HUDEP-2 (cell line): ENCODE data around the gene PPFIA4.
A peak's percentile ranks its signal among the peaks of the same experiment; 100 is the strongest.

Source experiments
- DNase-seq, 76 experiments: peaks; one replicate each; lab custom pipeline; 2025; ENCODE audit not compliant: unreplicated experiment in 76 of 76; lab: John Stamatoyannopoulos, UW

Gene PPFIA4

DNA sequence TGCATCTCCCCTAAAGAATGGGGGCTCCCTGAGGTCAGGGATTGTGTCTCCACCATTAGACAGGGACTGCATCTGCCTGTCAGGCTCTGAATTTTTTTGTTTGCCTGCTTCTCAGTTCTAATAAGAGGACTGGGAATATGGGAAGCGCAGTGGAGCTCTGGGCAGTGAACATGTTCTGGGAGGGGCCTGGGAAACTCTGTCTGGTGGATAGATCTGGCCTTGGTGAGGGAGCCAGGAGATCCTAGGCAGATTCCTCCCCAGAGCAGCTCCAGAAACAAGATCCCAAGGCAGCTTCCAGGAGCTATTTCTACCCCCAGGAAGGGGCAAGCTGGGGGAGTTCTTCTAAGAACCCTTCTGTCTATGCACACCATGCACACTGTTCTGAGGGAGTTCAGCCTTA lies 72.2 kb downstream of the PPFIA4 start:
- no peak for DNase-seq

DNA sequence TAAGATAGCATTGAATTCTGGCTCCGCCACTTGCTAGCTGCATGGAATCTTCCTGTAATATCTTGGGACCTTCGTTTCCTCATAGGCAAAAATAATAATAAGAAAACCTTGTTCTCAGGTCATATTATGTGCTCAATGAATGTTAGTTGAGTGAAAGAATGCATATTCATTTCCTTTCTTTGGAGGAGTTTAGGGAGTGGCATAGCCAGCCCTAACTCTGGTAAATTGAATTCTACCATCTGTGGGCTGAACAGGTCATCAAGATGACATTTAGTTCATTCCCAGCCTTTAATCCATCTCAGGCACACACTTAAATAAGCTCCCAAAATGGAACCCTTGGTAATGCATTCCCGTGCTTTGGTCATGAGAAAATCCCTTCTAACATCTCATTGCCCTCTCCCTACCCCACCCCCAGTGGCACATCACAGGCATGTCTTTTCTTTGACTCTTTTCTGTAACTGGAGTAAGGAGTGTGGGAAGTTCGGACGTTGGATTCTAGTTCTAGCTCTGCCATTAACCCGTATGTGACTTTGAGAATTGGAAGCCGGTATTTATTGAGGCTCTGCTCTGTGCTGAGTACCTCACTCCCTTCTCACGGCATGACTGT lies 72.7 kb downstream of the PPFIA4 start:
- no peak for DNase-seq

DNA sequence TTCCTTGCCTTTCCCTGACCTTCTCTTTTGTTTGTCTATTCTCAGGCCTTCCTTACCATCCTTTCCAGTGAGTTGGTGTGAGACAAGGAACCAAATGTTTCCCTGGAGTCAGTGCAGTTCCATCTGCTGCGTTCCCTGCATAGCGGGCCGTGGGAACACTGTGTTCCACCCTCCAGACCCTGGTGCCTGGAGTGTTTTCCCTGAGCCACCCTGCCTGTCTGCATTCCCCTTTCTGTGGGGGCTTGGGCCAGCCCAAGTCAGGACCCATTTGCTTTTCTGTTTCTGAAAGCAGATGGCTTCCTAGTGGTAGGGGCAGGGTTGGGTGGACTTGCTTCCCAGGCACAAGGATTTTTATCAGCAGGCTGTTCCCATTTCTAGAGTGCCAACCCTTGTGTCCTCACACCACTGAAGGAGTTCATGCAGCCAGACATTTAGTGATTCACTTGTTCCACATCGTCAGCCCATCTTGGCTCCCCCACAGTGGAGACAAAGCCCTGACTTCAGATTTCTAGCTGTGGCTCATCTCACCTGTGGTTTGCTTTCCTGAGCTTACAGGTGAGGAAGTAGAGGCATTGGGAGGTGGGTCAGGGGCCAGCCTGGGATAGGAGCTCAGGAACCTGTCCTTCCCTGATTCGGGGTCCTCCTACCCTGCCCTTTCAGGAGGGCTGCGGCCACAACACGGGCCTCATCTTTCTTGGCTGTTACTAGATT lies 73.7 kb downstream of the PPFIA4 start:
- DNase-seq, result no peak

DNA sequence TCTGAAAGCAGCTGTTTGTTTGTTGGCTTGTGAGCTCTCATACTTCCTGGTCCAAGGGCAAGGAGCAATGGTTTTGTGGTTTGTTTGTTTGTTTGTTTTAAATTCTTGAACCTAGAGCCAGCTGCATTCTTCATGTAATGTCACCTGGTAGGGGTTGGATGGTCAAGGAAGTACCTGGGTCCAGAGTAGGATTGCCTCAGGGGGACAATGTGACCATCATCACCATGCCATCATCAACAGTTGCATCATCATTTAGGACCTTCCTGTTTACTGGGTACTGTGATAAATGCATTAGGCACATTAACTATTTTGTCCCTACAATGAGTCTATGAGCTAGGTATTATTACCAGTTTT lies 74.2 kb downstream of the PPFIA4 start:
- DNase-seq, result no peak

DNA sequence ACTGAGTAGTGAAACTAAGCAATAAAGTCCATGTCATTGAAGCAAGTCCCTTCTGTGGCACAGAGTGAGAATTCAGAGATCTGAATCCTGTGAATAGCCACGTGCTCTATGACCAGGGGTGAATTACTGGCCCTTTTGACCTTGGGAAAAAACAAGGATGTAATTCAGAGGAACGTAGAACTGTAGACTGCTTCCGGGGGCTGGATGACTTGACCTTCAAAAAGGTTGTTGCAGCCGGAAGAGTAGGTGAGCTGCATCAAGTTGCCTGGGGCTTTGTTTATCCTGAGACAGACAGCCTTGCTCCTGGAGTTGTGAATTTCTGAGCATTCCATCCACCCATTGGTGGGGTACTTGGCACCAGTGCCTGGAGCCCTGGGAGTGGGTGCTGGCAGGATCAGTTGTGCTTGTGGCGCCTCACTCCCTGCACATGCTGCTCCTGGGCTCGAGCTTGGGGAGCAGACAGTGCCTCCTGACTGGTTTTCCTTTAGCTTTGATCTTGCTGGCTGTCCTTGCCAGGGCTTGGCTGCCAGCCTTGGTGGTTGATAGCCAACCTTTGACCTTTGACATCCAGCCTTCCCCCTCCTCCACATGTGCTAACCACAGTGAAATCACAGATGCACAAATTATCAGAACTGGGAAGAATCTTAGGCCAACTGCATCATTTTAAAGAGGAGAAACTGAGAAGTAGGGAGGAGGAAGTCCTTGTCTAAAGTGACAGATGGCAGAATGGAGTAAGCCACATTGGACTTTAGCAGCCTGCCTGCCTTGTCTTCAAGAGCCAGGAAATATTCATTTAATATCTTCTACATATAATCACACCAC lies 75.7 kb downstream of the PPFIA4 start:
- no peak for DNase-seq

DNA sequence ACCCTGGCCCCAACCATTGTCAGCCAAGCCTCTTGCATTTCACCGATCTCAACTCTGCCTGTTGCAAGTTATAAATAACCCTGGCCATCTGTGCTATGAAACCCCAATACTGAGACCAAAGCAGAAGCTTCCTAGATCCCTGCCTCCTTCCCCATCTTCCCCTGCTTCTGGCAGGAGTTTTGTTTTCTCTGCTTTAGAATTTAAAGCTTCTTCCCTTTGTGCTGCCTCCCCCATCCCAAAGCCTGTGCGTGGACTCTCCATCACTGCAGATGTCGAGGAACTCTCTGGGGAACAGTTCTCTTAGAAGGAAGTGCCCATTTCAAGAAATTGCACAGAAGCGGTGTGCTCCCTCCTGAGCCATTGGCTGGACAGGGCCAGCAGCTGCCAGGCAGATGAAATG lies 76.9 kb downstream of the PPFIA4 start:
- DNase-seq, result no peak

DNA sequence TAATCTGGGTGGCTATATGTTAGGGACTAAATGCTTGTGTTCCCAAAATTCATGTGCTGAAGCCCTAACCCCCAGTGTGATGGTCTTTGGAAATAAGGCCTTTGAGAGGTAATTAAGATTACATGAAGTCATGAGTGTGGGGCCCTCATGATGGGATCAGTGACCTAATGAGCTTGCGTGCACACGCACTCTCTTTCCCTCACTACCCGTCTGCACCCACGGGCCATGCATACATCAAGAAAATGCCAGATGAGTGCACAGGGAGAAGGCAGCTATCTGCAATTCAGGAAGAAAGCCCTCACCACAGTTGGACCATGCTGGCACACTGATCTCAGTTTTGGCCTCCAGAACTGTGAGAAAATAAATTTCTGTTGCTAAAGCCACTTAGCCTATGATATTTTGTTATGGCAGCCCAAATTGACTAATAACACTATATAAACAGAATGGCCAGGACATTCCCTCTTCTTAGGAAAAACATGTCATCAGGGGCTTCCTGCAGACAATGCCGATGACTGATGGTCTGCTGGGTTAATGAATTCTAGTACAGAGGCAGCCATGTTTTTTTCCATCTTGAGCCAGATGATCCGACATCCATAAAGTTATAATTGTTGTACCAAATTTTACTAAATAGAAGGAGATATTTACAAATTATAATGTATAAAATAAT lies 77.7 kb downstream of the PPFIA4 start:
- no peak for DNase-seq

DNA sequence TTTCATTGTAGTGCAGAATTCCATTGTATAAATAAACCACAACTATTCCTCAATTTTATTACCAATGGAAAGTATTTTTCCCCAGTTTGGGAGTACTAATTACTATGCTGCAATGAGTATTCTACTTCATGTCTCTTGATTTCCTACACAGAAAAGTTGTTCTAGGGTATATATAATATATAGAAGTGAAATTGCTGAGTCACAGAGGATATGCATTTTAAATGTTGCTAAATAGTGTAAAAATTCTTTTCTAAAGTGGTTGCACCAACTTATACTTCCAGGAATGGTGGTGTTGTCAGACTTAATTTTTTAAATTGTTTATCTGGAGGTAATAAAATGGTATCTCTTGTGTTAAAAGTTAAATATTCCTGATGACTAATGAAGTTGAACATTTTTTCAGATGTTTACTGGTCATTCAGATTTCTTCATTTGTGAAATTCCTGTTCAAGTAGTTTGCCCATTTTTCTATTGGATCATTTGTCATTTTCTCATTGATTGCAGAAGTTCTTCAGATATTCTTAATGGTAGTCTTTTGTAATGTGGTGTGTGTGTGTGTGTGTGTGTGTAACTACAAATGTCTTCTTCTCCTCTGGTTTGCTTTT lies 78.6 kb downstream of the PPFIA4 start:
- DNase-seq, result no peak

DNA sequence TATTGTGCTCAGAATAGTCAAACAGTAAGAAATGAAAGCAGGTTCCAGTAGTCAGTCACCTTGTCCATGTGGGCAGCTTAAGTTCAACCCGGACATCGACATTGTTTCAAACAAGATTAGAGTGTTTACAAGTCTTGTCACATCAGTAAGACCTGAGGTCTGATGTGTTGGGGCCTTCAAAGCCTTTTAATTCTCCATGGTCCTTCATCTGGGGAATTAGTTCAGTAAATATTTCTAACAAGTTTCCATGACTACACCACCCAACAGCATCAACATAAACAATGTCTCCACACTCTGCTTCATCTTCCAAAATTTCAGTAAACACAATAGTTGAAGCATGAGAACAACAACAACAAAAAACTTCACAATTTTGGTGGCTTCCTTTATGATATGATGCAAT lies 86.2 kb downstream of the PPFIA4 start:
- no peak for DNase-seq

DNA sequence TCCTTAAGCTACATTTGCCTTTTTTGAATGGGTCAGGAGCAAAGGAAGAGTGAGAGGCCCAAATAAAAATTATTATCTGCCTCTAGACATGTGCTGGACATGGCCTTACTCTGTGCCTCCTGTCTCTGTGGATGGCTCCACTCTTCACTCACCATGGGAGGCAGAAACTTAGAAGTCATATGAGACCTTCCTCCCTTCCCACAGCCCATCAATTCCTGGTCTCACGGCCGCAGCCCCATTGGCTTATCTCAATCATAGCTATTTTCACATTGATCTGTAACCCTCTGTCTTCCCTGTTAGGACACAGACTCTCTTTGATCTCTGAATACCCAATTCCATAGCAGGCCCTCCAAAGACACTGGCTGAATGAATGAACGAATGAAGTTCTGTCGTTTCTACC lies 87.0 kb downstream of the PPFIA4 start:
- DNase-seq, result no peak

DNA sequence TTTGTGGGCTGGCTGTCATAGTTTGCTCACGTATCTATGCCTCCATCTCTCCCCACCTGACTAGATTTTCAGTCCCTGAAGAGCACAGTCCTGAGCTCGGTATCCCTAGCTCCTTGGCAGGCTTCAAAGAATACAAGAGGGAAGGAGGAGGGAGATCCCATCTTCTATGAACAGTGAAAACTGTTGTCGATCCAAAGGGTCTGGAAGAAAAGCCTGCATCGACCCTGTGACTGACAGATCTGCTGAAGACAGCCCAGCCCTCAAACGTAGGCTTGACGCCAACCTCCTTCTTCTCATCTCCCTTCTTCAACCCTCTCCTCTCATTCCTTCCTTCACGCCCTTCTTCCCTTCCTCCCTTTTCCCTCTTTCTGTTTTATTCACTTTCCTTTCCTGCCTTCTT lies 87.9 kb downstream of the PPFIA4 start:
- DNase-seq, result no peak

DNA sequence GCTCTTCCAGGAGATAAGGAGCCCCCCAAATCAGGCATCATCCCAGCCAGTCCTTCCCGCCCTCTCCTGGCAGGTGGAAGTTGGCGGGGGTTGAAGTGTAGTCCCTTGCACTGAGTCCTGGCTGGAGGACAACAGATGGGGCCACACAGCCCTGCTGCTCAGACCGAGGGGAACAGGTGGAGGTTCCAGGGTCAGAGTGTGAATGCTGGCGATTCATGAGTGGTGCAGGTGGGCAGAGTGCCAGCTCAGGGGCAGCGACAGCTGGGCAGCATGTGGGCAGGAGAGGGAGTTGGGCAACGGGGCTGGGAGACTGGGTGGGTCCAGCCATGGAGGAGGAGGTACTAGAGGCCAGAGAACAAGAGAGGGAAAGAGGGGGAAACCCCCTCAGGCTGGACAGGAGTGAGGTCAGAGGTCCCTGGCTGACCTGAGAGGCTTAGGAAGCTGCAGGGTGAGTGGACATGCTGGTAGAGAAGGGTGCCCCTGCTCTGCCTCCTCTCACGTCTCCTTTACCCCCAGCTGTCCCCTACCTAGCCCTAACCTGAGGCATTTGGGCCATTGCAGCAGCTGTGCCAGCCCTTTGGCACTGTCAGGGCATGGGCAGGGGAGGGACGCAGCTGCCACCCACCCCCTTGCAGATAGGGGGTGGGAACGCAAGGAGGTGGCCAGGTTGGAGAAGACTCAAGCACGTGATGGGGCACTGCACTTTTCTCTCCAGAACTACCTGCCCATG lies 90.0 kb downstream of the PPFIA4 start:
- no peak for DNase-seq

DNA sequence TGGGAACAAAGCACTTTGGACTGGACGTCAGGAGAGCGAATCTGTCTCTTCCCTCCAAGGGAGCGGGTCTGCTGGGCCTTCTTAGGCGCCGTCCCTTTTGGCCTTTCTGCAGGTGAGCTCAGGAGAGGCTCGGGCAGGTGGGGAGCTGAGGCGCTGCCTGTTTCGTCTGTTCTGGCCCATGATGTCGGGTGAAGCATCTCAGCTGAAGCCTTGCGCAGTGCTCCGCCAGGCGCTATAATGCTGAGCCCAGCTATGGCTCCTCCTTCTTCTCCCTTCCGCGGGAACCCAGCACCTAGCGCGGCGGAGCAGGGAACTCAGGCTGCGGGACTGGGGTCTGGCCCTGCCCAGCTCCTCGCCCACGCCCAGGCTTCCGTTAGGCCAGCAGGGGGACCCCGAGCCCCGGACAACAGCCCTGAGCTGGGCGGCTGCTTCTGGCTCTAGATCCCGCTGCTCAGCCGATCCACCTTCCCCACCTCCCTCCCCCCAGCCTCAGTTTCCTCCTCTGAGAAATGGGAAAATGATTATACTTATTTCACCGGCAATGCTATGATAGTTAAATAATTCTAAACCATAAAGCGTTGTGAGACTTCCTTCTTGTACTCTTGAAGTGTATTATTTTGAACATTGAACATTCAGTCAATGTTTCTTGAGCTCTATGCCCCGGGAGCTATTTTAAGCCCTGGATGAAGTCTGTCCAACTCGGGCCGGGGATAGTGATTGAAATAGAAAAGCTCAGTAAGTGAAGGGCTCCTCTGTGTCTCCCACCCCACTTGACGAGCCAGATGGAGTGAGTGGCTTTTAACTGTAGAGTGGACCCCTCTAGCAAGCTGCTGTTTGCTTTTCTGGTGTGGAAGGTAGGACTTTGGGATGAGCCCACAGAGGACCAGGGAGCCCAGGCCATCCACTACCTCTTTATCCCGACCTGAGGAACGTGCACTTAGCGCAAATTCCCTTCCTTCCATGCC lies 91.6 kb downstream of the PPFIA4 start:
- DNase-seq, result peak in 43 of 76 experiments; percentile 2 to 57 (median 23)

DNA sequence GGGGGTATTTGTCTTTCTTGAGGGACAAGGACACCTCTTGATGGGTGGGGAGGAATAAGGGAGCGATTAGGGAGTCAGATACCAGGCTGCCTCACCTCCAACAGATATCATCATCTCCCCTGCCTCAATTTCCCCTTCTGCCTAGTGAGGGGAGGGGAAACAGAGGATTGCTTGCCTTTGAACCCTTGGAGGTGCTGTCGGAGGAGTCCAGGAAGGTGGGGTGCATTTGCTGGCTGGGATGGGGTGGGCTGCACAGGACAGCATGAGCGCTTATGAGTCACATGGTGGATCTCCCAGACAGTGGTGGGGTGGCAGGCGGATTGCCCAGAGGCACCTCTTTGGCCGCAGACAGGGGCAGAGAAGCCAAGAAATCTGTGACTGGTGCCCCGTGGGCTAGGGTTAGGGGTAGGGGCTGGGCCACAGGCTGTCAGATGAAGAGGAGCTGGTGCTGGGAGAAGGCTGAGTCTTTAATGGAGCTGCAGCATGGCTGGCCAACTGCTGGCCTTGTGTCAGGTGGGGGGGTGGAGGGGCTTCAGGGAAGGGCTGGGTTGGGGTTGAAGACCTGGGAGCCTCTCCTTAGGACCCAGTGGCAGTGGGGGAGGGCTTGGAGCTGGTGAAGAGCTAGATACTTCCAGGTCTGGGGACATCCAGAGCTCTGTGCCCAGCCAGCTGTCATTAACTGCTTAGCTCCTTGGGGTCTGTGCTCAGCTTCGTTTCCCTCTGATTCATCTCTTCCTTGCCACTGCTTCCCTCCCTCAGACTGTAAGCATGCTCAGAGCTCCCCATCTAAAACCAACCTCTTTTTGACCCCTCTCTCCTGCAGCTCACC lies 94.2 kb downstream of the PPFIA4 start:
- no peak for DNase-seq

DNA sequence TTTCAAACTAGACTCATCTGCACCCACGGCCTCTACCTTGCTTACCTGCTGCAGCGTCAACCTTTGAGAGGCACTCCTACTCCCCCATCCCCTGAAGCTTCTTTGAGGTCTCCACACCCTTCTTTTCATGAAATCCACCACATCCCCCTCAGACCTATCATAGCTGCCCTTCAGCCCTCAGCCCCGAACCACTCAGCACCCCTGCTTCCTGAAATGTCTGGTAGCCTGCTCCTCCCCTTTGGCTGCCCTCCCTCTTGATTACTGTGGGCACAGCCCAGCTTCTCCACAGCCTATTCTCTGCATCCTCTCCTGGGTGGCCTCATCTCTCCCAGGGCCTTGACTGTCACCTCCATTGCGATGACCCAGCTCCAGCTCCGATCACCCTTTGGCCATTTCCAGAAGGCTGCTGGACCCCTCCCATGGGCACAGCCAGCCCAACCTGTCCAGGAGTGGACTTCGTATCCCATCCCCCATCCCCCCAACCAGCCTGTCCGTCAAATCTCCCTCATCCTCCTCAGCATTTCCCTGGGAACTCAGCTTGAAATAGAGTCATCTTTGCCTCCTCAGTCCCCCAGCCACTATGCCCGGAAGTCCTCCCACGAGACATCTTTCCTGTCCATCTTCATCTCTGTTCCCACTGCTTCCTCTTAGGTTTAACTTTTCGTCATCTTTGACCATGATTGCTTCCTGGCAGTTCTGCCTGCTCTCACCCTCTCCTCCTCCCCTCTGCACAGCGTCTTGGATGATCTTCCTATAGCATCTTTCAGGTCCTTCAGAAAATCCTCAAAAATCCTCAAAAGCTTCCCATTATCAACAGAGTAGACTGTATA lies 95.1 kb downstream of the PPFIA4 start:
- DNase-seq, result no peak

DNA sequence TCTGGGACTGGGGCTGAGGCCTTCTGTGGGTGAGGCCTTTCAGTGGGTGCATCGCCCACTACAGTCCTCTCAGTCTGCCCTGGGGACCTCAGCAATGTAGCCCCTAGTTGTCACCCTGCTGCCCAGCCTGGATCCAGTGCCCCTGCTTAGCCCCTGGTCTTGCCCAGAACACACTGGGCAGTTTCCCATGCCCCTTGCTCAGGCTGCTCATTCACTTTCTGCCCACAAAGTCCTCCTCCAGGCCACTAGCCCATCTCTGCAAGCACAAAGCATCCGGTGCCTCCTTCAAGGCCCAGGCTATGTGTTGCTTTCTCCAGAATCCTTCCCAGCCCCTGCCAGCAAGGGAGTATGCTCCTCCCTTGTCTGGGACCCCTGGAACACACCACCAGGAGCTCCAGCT lies 95.9 kb downstream of the PPFIA4 start:
- no peak for DNase-seq

DNA sequence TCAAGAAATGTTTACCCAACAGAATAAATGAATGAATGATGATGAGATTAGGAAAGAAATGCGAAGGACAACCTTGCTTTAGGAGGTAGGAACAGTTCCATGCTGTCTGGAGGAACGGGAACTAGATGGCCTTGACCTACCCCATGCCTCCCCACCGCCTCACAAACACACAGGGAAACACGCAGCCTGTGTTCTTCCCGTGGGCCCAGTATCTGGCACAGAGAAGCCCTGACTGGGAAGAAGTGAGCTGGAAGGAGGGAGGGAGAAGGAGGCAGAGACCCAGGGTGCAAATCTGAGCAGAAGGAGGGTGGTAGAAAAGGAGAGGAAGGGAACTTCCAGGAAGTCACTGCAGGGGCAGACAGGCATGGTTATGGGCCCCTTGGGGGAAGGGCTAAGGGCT lies 97.7 kb downstream of the PPFIA4 start:
- DNase-seq, result no peak
